ENCODE data around the gene GPHN.

Gene GPHN

DNA sequence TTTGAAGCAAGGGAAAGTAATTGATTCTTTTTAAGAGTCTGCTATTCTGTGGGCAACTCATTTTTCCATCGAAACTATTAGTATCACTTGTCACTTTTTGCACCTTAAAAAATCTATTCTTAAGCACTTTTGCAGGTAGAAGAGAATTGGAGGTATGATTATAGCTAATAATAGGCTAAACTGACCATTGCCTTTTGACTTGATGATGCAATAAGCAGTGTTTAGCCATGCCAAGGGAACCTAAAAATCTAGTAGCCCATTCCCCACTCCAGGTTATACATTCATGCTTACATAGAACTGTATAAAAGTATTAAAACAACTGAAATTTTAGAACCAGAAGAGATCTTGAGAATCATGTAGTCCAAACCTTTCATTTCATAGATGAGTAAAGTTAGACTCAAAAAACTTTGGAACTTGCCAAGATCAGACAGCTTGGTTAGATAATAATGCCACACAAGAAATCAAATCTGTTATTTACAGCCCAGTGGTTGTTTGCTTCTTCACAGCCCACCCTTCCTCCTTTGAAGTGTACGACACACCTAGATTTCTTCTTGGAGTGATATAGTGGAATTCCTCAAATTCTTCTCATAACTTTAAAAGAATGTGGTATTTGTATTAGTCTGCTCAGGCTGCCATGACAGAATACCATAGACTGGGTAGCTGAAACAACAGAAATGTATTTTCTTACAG is 659.6 kb downstream of the GPHN start:
- no peak for DNase-seq (ENCODE audit: low read depth)

GRCh38 chr14:67168110-67168441 is 660.1 kb downstream of the GPHN start:
- DNase-seq (ENCODE audit: low read depth): no peak

DNA sequence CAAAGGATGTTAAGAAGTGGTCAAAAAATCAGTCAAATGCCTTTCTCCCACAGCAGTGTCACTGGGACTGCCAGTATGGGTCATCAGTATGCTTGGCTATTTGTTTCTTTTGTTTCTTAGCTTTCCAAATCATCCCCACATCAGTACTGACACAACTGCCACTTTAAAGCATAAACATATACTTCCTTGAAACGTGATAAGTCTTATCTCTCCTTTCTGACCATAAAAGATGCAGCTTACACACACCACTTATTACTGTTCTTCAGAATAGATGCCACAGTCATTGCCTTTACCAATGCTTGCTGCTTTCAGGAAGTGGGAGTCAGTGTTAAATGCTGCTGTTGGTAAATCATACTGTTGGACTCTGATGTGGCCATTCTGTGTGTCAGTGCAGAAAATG is 662.7 kb downstream of the GPHN start:
- DNase-seq (ENCODE audit: low read depth): no peak

DNA sequence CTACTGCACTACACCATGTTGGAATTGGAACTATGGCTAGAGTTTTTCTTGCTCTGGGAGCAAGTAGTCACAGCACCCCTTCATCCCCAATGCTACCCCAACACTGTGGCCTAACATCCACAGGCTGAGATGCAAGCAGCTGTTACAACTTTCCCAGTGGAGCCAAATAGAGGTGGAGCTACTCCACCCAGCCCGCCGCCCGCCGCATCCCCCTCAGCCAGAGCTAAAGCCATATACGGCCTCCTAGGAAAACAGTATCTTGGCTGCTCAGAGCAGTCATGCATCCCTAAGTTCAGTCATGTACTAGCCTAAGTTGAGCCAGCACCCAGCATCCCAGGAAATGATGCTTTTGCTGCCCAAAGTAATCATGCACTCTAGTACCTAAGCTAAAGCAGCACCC is 664.1 kb downstream of the GPHN start:
- no peak for DNase-seq (ENCODE audit: low read depth)

DNA sequence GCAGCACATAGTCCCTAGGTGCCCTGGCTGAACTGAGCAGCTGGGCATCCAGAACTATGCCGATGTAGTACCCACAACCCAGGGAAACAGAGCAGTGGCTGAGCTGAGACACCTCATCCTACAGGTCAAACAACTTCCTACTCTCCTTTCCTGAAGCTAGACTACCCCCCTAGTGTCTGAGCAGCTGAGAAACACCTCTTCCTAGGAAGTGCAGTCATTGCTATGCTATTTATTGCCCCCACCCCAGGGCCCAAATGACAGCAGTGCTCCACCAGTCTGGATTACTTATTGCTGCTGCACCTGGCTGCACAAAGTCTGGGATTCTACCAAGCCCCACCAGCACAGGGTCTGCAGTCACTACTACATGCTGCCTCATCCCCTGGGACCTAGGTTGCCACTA is 664.6 kb downstream of the GPHN start:
- no peak for DNase-seq (ENCODE audit: low read depth)

GRCh38 chr14:67173719-67174118 is 665.8 kb downstream of the GPHN start:
- no peak for DNase-seq (ENCODE audit: low read depth)

DNA sequence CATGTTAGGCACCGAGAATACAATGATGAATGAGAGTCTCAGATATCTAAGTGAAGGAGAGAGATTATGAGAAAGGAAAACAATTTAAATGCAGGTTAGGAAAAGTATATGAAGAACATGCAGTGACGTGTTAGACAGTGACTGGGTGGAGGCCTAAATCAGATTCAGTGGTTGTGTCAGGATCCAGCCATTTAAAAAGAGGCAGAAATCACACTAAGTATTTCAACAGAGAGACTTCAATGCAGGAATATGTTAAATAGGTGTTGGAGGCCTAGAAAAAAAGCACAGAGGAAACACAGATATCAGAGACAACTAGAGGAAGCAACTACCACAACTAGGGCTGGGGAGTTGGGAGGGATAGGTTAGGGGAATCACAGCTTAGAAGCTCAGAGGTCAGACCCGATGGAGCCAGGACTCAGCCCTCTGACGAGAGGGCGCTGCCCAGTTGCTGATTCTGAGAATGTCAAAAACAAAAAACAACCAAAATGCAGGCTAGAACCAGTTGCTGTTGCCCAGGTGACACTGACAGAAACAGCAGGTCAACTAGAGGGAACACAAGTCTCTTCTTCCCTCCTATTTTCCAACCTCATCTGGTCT is 678.3 kb downstream of the GPHN start:
- DNase-seq (ENCODE audit: low read depth): no peak

DNA sequence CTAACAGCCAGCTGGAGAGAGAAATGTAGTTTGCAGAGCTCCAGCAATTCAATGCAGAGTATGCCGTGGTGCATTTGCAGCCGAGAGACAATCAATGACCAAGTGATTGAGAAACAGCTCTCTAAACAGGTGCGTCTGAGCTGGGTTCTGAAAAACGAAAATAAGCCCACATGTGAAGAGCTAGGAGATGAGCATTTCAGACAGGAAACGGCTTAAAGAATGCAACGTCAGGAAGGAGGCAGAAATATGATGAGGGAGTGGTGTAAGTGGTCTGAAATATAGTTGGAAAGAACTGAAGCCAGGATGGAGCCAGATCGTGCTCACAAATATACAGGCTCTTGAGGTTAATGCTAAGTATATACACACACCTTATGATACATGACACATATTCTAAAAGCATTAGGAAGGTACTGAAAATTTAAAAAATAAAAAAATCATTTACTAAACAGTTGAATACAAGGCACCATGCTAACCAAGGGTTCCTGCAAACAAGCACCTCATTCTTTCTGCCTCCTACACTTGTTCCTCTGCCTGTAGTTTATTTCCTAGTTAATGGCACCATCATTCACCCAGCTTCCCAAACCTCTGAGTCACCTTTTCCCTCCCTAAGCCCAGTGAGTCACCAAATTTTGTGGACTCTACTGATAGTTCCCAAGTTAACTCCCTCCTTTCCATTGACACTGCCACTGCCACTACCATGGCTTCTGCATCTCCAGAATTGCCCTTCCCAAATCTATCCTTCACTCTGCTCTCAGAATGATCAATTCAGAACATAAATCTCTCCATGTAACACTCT is 679.0 kb downstream of the GPHN start:
- no peak for DNase-seq (ENCODE audit: low read depth)

- no peak for DNase-seq (ENCODE audit: low read depth)
These were observed 679.9 kb downstream of the GPHN start for GRCh38 chr14:67187826-67188225.

GRCh38 chr14:67188326-67188725 is 680.4 kb downstream of the GPHN start:
- no peak for DNase-seq (ENCODE audit: low read depth)

GRCh38 chr14:67191768-67192290 is 683.9 kb downstream of the GPHN start:
- no peak for DNase-seq (ENCODE audit: low read depth)

GRCh38 chr14:67192366-67192765 is 684.4 kb downstream of the GPHN start:
- no peak for DNase-seq (ENCODE audit: low read depth)

GRCh38 chr14:67195279-67195678 is 687.3 kb downstream of the GPHN start:
- DNase-seq (ENCODE audit: low read depth): no peak

- no peak for DNase-seq (ENCODE audit: low read depth)
These were observed 691.1 kb downstream of the GPHN start for GRCh38 chr14:67199016-67199415.

GRCh38 chr14:67207810-67208209 is 699.9 kb downstream of the GPHN start:
- no peak for DNase-seq (ENCODE audit: low read depth)

GRCh38 chr14:67218126-67218525 is 710.2 kb downstream of the GPHN start:
- DNase-seq (ENCODE audit: low read depth): no peak

DNA sequence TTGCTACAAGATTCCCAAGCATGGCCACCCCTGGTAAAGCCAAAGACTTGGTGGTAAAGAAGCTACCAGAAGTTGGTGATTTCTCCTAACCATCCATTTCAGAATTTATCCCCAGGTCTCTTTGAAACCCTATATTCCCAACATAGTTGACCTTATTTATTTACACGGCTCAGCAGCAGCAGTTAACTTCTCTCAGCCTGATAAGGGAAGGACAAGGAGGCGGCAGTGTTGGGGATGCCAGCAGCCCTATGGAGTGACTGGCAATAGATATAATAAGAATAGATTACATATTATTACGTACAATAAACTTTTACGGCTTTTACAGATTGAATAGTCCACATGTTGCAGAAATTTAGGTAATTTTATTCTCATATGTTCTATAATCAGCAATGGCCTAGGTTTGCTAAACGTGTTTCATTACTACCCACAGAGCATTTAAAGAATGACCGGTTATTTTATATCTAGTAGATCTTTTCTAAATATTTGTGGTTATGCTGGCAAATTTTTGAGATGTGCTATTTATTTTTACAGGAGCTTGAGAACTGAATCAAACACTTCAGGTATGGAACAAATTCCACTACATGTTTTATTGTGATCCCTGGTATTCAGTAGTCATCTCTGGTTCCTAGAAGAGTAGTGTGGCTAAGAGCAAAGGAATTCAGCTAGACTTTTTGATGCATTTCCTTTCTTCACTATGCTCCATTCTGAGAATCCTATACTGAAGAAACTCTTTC is 713.5 kb downstream of the GPHN start:
- DNase-seq (ENCODE audit: low read depth): no peak

GRCh38 chr14:67221982-67222328 is 714.0 kb downstream of the GPHN start:
- no peak for DNase-seq (ENCODE audit: low read depth)

GRCh38 chr14:67225523-67225922 is 717.6 kb downstream of the GPHN start:
- no peak for DNase-seq (ENCODE audit: low read depth)

DNA sequence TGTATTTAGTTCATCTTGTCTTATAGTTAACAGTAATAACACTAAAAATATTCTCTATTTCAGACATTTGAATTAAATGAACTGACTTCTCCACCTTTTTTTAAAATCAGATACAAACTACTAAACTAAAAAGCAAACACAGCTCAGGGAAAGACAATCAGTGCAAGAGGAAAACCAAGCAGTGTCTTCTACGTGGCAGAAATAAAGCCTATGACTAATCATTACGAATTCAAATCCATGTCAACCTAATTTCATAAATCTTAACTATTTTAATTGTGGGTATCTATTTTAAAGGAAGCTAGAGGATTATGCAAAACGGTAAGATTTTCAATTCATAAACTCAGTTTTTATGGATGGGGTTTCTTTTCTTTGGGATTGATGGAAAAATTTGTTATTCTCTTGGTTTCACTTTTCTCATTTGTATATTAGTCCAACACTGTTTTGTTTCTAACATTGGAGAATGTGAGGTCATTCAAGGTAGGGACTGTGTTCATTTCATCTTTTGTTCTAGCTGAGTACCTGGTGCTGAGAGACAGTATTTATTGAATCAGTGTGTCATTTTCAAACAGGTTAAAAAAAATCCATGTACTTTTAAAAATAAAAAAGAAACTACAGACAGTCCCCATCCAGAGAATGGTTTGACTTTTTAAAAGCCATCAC is 720.5 kb downstream of the GPHN start:
- DNase-seq (ENCODE audit: low read depth): no peak
